ENCODE measurements around the gene KLK7. TPM values are rescaled to one million over a fixed set of nuclear protein-coding genes. Genes with fewer than 3 reads are reported as not detected.

Gene KLK7
- total RNA-seq, 4 donors from 2014 or later, result 48.3 to 418 (median 218) TPM

GRCh38 chr19:50964266-50964665 lies 19.5 kb downstream of the KLK7 start:
- DNase-seq (ENCODE audit: low spot score in 2 of 2), result no peak
- TF ChIP-seq EP300 (IDR thresholded peaks at IDR 0.05) (no peak), POLR2AphosphoS5 (IDR thresholded peaks at IDR 0.05) (no peak), POLR2A (IDR thresholded peaks at IDR 0.05) (no peak), CTCF (IDR thresholded peaks at IDR 0.05) (no peak)
- H3K4me1 ChIP-seq, result peaks cover 6% of the 10 kb centered on the region
- H3K9me3 ChIP-seq, result no peaks in the 10 kb centered on the region
- peaks cover 29% of the 10 kb centered on the region for H3K27me3 ChIP-seq
- no peaks in the 10 kb centered on the region for H3K36me3 ChIP-seq
- no peak overlapping the region for H3K4me3 ChIP-seq
- H3K27ac ChIP-seq, result no peak overlapping the region
- WGBS, result 93% methylated on average over 3 of the region's 3 CpGs

- peaks cover 20% of the 10 kb centered on the region for H3K27me3 ChIP-seq
- H3K4me1 ChIP-seq, result no peaks in the 10 kb centered on the region
- no peak overlapping the region for H3K27ac ChIP-seq
- no peak overlapping the region for H3K4me3 ChIP-seq
- H3K9me3 ChIP-seq, result no peaks in the 10 kb centered on the region
- DNase-seq (ENCODE audit: low spot score in 2 of 2), result no peak
- TF ChIP-seq EP300 (IDR thresholded peaks at IDR 0.05) (no peak), POLR2A (IDR thresholded peaks at IDR 0.05) (no peak), POLR2AphosphoS5 (IDR thresholded peaks at IDR 0.05) (no peak), CTCF (IDR thresholded peaks at IDR 0.05) (no peak)
- WGBS, result 89% methylated on average over 6 of the region's 6 CpGs
- H3K36me3 ChIP-seq, result no peaks in the 10 kb centered on the region
These were observed 20.3 kb downstream of the KLK7 start for GRCh38 chr19:50963381-50963780.

- no peak for DNase-seq (ENCODE audit: low spot score in 2 of 2)
- H3K9me3 ChIP-seq, result no peaks in the 10 kb centered on the region
- 89% methylated on average over 1 of the region's 1 CpG for whole genome bisulfite sequencing
- no peaks in the 10 kb centered on the region for H3K4me1 ChIP-seq
- TF ChIP-seq POLR2A (IDR thresholded peaks at IDR 0.05) (no peak), EP300 (IDR thresholded peaks at IDR 0.05) (no peak), POLR2AphosphoS5 (IDR thresholded peaks at IDR 0.05) (no peak), CTCF (IDR thresholded peaks at IDR 0.05) (no peak)
- H3K36me3 ChIP-seq, result no peaks in the 10 kb centered on the region
- H3K27ac ChIP-seq, result no peak overlapping the region
- no peak overlapping the region for H3K4me3 ChIP-seq
- peaks cover 24% of the 10 kb centered on the region for H3K27me3 ChIP-seq
These were observed 21.5 kb downstream of the KLK7 start for GRCh38 chr19:50962245-50962644.

- H3K27me3 ChIP-seq, result peaks cover 16% of the 10 kb centered on the region
- H3K27ac ChIP-seq, result no peak overlapping the region
- no peak overlapping the region for H3K4me3 ChIP-seq
- no peaks in the 10 kb centered on the region for H3K36me3 ChIP-seq
- no peak for TF ChIP-seq CTCF (IDR thresholded peaks at IDR 0.05)
- no peak for TF ChIP-seq POLR2A (IDR thresholded peaks at IDR 0.05)
- no peak for TF ChIP-seq POLR2AphosphoS5 (IDR thresholded peaks at IDR 0.05)
- no peak for TF ChIP-seq EP300 (IDR thresholded peaks at IDR 0.05)
- H3K4me1 ChIP-seq, result no peaks in the 10 kb centered on the region
- WGBS, result 45% methylated on average over 9 of the region's 9 CpGs
- no peaks in the 10 kb centered on the region for H3K9me3 ChIP-seq
- DNase-seq (ENCODE audit: low spot score in 2 of 2), result no peak
These were observed 23.8 kb downstream of the KLK7 start for GRCh38 chr19:50959731-50960500.

- DNase-seq (ENCODE audit: low spot score in 2 of 2), result no peak
- peaks cover 13% of the 10 kb centered on the region for H3K27me3 ChIP-seq
- no peaks in the 10 kb centered on the region for H3K9me3 ChIP-seq
- H3K4me3 ChIP-seq, result no peak overlapping the region
- peaks cover 5% of the 10 kb centered on the region for H3K4me1 ChIP-seq
- H3K36me3 ChIP-seq, result no peaks in the 10 kb centered on the region
- 80% methylated on average over 8 of the region's 8 CpGs for WGBS
- TF ChIP-seq CTCF (IDR thresholded peaks at IDR 0.05) (no peak), POLR2A (IDR thresholded peaks at IDR 0.05) (no peak), POLR2AphosphoS5 (IDR thresholded peaks at IDR 0.05) (no peak), EP300 (IDR thresholded peaks at IDR 0.05) (no peak)
- no peak overlapping the region for H3K27ac ChIP-seq
These were observed 26.1 kb downstream of the KLK7 start for GRCh38 chr19:50957587-50957986.

Measured in suprapubic skin (tissue), 4 donors.